ENCODE data around the gene PRDM16.

DNA sequence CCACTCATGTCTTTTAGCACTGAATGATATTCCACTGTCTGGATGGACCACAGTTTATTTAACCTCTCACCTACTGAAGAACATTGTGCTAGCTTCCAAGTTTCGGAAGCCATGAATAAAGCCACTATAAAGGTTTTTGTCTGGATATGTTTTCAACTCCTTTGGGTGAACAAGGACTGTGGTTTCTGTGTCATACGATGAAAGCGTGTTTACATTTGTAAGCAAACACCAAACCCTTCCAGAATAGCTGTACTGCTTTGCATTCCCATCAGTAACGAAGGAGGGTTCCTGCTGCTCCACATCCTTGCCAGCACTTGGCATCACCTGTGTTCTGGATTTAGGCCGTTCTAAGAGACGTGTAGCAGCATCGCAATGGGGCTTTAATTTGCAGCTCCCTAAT, 374.8 kb downstream of the PRDM16 start:
- TF ChIP-seq, protein P1, sequence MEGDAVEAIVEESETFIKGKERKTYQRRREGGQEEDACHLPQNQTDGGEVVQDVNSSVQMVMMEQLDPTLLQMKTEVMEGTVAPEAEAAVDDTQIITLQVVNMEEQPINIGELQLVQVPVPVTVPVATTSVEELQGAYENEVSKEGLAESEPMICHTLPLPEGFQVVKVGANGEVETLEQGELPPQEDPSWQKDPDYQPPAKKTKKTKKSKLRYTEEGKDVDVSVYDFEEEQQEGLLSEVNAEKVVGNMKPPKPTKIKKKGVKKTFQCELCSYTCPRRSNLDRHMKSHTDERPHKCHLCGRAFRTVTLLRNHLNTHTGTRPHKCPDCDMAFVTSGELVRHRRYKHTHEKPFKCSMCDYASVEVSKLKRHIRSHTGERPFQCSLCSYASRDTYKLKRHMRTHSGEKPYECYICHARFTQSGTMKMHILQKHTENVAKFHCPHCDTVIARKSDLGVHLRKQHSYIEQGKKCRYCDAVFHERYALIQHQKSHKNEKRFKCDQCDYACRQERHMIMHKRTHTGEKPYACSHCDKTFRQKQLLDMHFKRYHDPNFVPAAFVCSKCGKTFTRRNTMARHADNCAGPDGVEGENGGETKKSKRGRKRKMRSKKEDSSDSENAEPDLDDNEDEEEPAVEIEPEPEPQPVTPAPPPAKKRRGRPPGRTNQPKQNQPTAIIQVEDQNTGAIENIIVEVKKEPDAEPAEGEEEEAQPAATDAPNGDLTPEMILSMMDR (IDR thresholded peaks at IDR 0.05) = no peak
- TF ChIP-seq, protein P2, sequence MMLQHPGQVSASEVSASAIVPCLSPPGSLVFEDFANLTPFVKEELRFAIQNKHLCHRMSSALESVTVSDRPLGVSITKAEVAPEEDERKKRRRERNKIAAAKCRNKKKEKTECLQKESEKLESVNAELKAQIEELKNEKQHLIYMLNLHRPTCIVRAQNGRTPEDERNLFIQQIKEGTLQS (CRISPR knock-in tag; conservative IDR thresholded peaks at IDR 0.05) = no peak
- TF ChIP-seq ESRRA (CRISPR knock-in tag; IDR thresholded peaks at IDR 0.05; ENCODE audit: borderline replicate concordance) (no peak), SP1 (CRISPR knock-in tag; conservative IDR thresholded peaks at IDR 0.05) (no peak), MYBL2 (CRISPR knock-in tag; IDR thresholded peaks at IDR 0.05) (no peak), ETV6 (CRISPR knock-in tag; IDR thresholded peaks at IDR 0.05) (no peak), NR3C1 (CRISPR knock-in tag; conservative IDR thresholded peaks at IDR 0.05; ENCODE audit: low read depth) (no peak), GTF2I (CRISPR knock-in tag; conservative IDR thresholded peaks at IDR 0.05) (no peak), CREM (CRISPR knock-in tag; IDR thresholded peaks at IDR 0.05) (no peak), ZNF416 (CRISPR knock-in tag; IDR thresholded peaks at IDR 0.05) (no peak)
- TF ChIP-seq, protein P3, sequence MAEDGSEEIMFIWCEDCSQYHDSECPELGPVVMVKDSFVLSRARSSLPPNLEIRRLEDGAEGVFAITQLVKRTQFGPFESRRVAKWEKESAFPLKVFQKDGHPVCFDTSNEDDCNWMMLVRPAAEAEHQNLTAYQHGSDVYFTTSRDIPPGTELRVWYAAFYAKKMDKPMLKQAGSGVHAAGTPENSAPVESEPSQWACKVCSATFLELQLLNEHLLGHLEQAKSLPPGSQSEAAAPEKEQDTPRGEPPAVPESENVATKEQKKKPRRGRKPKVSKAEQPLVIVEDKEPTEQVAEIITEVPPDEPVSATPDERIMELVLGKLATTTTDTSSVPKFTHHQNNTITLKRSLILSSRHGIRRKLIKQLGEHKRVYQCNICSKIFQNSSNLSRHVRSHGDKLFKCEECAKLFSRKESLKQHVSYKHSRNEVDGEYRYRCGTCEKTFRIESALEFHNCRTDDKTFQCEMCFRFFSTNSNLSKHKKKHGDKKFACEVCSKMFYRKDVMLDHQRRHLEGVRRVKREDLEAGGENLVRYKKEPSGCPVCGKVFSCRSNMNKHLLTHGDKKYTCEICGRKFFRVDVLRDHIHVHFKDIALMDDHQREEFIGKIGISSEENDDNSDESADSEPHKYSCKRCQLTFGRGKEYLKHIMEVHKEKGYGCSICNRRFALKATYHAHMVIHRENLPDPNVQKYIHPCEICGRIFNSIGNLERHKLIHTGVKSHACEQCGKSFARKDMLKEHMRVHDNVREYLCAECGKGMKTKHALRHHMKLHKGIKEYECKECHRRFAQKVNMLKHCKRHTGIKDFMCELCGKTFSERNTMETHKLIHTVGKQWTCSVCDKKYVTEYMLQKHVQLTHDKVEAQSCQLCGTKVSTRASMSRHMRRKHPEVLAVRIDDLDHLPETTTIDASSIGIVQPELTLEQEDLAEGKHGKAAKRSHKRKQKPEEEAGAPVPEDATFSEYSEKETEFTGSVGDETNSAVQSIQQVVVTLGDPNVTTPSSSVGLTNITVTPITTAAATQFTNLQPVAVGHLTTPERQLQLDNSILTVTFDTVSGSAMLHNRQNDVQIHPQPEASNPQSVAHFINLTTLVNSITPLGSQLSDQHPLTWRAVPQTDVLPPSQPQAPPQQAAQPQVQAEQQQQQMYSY (CRISPR knock-in tag; IDR thresholded peaks at IDR 0.05) = no peak
- TF ChIP-seq, protein P4, sequence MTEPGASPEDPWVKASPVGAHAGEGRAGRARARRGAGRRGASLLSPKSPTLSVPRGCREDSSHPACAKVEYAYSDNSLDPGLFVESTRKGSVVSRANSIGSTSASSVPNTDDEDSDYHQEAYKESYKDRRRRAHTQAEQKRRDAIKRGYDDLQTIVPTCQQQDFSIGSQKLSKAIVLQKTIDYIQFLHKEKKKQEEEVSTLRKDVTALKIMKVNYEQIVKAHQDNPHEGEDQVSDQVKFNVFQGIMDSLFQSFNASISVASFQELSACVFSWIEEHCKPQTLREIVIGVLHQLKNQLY (CRISPR knock-in tag; IDR thresholded peaks at IDR 0.05) = no peak
